SU-DHL-6 (cell line): Measurements from ENCODE around the gene EVC2.

ENCODE experiments used
- EZH2phosphoT487 ChIP-seq: fragments of 200-600 bp; sonication (generic), shearing (Covaris generic); conservative IDR thresholded peaks from 2 replicates; pipeline ENCODE4 v1.6.1; 2018; ENCODE audit warnings: mild to moderate bottlenecking, antibody characterized with exemption, low read length, moderate library complexity, mixed read lengths
- TF ChIP-seq, protein P1 (sequence below): fragments of 200-600 bp; sonication (generic); IDR thresholded peaks from one replicate; pipeline ENCODE4 v1.5.1; 2017; ENCODE audit warnings: antibody characterized with exemption, mild to moderate bottlenecking, low read length, moderate library complexity; ENCODE audit not compliant: insufficient read depth, poor library complexity, severe bottlenecking

- TF ChIP-seq, protein P1, sequence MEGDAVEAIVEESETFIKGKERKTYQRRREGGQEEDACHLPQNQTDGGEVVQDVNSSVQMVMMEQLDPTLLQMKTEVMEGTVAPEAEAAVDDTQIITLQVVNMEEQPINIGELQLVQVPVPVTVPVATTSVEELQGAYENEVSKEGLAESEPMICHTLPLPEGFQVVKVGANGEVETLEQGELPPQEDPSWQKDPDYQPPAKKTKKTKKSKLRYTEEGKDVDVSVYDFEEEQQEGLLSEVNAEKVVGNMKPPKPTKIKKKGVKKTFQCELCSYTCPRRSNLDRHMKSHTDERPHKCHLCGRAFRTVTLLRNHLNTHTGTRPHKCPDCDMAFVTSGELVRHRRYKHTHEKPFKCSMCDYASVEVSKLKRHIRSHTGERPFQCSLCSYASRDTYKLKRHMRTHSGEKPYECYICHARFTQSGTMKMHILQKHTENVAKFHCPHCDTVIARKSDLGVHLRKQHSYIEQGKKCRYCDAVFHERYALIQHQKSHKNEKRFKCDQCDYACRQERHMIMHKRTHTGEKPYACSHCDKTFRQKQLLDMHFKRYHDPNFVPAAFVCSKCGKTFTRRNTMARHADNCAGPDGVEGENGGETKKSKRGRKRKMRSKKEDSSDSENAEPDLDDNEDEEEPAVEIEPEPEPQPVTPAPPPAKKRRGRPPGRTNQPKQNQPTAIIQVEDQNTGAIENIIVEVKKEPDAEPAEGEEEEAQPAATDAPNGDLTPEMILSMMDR = no peak
- TF ChIP-seq EZH2phosphoT487 = no peak
These were observed 141.8 kb downstream of the EVC2 start for GRCh38 chr4:5566526-5566925.
